K562 (cell line): Measurements from ENCODE around the gene U2AF1L4. TPM values are rescaled to one million over a fixed set of nuclear protein-coding genes. Genes with fewer than 3 reads are reported as not detected.

Experiments used
- MGA ChIP-seq: fragments of 450-650 bp; IDR thresholded peaks from 2 replicates; pipeline ENCODE4 v1.6.1; 2016; ENCODE audit warnings: mild to moderate bottlenecking, moderate library complexity
- SMARCA4 ChIP-seq: fragments of 450-650 bp; IDR thresholded peaks from 2 replicates; pipeline ENCODE4 v1.6.1; 2016
- THRAP3 ChIP-seq: fragments of 450-650 bp; IDR thresholded peaks from 2 replicates; pipeline ENCODE4 v1.6.1; 2016; ENCODE audit warnings: mild to moderate bottlenecking, inconsistent platforms, borderline replicate concordance
- ZNF586 ChIP-seq: fragments of 450-650 bp; formaldehyde crosslinking; conservative IDR thresholded peaks from 2 replicates; pipeline ENCODE4 v1.4.0; 2020; ENCODE audit warnings: mild to moderate bottlenecking, moderate library complexity
- polyA plus RNA-seq, 8 experiments: library from polyadenylated mRNA; depleted of rRNA in 4 of 8; stranded (reverse) in 5 of 8; unstranded in 3 of 8; fragments of >200 nt; fragmentation: Nextera tagmentation in 2 of 8; fragmentation: Illumina TruSeq in 1 of 8; extraction: Ambion mirVana in 2 of 8; extraction: Trizol in 1 of 8; gene quantifications; 2 replicates each; pipeline versions ENCODE4 v1.2.1 to v1.2.3, GENCODE V29; 2011 to 2014; ENCODE audit warnings: inconsistent platforms in 1 of 8, missing spikeins in 1 of 8
- total RNA-seq, 7 experiments: library from RNA; depleted of rRNA in 6 of 7; stranded (reverse); fragments of >200 nt in 6 of 7; fragmentation: Illumina TruSeq in 2 of 7; extraction: Trizol in 2 of 7; gene quantifications; 2 replicates each; pipeline versions ENCODE4 v1.2.1 to v1.2.3, GENCODE V29; 2011 to 2021; ENCODE audit warnings: low replicate concordance in 1 of 7
- TF ChIP-seq, protein P1 (sequence below): sonication (generic); formaldehyde crosslinking; IDR thresholded peaks from 2 replicates; pipeline ENCODE4 v1.8.1; 2023; ENCODE audit warnings: mild to moderate bottlenecking, missing genetic modification reagents, moderate library complexity
- TF ChIP-seq, protein P2 (sequence below): fragments of 450-650 bp; IDR thresholded peaks from 2 replicates; pipeline ENCODE4 v1.6.1; 2017; ENCODE audit warnings: antibody characterized with exemption

Gene U2AF1L4
- total and polyA plus RNA-seq, 9 of the 15 experiments (the other 6 are each of a cell fraction or from before 2014, with no cell fraction given): 8.4 to 19.5 (median 12.6) TPM

DNA sequence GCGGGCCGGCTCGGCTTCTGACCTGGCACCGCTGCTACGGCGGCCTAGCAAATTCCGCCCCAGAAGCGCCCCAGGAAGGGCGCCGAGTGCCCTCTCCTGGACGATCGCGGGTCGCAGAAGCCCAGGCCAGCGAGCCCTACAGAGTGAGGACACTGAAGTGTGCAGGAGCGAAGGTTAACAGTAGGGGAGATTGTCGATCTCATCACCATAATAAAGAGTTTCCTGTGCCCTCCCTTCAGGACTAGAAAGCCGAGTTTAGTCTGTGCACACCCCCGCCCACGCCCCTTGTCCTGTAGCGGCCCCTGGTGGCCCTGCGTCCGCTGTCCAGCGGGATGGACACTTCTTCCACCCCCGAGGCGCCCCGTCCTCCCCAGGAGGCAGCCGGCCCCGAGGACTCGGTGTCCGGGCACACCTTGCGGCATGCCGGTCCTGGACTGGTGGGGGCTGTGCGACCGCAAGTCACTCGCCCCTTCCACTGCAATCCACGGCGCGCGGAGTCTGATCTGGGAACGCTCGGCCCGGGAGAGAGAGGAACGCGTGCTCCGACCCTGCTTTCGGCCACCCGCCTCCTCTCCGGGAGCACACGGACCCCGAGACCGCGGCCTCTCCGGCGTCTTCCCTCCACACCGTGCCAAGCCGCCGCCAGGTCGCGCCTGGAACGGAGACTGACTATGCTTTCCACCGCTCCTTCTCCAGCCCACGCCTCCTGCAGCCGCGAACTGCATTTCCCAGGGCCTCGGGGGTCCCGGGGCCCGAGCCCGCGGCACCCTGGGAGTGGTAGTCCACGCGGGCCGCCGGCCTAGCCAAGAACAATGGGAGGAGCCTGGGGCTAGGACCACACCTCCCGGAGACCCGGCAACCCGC lies 28.2 kb downstream of the U2AF1L4 start (continued):
- TF ChIP-seq MGA (peak; percentile 72; the same call in 1 of the 2 replicates), SMARCA4 (peak; percentile 60), ZNF586 (CRISPR knock-in tag) (no peak), THRAP3 (no peak)
- TF ChIP-seq, protein P1, sequence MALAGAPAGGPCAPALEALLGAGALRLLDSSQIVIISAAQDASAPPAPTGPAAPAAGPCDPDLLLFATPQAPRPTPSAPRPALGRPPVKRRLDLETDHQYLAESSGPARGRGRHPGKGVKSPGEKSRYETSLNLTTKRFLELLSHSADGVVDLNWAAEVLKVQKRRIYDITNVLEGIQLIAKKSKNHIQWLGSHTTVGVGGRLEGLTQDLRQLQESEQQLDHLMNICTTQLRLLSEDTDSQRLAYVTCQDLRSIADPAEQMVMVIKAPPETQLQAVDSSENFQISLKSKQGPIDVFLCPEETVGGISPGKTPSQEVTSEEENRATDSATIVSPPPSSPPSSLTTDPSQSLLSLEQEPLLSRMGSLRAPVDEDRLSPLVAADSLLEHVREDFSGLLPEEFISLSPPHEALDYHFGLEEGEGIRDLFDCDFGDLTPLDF: no peak
- TF ChIP-seq, protein P2, sequence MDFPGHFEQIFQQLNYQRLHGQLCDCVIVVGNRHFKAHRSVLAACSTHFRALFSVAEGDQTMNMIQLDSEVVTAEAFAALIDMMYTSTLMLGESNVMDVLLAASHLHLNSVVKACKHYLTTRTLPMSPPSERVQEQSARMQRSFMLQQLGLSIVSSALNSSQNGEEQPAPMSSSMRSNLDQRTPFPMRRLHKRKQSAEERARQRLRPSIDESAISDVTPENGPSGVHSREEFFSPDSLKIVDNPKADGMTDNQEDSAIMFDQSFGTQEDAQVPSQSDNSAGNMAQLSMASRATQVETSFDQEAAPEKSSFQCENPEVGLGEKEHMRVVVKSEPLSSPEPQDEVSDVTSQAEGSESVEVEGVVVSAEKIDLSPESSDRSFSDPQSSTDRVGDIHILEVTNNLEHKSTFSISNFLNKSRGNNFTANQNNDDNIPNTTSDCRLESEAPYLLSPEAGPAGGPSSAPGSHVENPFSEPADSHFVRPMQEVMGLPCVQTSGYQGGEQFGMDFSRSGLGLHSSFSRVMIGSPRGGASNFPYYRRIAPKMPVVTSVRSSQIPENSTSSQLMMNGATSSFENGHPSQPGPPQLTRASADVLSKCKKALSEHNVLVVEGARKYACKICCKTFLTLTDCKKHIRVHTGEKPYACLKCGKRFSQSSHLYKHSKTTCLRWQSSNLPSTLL: no peak
